ENCODE data around the gene MUC5AC.
"Not testable (repeated sequence)": the region's sequence is repeated elsewhere in the genome, so short reads cannot be mapped to it uniquely, and the experiment has no call there.

MUC5AC gene

DNA sequence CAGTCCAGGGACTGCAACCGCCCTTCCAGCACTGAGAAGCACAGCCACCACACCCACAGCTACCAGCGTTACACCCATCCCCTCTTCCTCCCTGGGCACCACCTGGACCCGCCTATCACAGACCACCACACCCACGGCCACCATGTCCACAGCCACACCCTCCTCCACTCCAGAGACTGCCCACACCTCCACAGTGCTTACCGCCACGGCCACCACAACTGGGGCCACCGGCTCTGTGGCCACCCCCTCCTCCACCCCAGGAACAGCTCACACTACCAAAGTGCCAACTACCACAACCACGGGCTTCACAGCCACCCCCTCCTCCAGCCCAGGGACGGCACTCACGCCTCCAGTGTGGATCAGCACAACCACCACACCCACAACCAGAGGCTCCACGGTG lies 85.0 kb downstream of the MUC5AC start:
- not testable (repeated sequence) for DNase-seq

DNA sequence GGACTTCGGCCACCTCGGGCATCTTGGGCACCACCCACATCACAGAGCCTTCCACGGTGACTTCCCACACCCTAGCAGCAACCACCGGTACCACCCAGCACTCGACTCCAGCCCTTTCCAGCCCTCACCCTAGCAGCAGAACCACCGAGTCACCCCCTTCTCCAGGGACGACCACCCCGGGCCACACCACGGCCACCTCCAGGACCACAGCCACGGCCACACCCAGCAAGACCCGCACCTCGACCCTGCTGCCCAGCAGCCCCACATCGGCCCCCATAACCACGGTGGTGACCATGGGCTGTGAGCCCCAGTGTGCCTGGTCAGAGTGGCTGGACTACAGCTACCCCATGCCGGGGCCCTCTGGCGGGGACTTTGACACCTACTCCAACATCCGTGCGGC lies 85.8 kb downstream of the MUC5AC start:
- not testable (repeated sequence) for DNase-seq

DNA sequence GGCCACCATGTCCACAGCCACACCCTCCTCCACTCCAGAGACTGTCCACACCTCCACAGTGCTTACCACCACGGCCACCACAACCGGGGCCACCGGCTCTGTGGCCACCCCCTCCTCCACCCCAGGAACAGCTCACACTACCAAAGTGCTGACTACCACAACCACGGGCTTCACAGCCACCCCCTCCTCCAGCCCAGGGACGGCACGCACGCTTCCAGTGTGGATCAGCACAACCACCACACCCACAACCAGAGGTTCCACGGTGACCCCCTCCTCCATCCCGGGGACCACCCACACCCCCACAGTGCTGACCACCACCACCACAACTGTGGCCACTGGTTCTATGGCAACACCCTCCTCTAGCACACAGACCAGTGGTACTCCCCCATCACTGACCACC lies 86.8 kb downstream of the MUC5AC start:
- not testable (repeated sequence) for DNase-seq

DNA sequence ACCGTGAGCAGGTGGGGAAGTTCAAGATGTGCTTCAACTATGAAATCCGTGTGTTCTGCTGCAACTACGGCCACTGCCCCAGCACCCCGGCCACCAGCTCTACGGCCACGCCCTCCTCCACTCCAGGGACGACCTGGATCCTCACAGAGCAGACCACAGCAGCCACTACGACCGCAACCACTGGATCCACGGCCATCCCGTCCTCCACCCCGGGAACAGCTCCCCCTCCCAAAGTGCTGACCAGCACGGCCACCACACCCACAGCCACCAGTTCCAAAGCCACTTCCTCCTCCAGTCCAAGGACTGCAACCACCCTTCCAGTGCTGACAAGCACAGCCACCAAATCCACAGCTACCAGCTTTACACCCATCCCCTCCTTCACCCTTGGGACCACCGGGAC lies 88.0 kb downstream of the MUC5AC start:
- not testable (repeated sequence) for DNase-seq

DNA sequence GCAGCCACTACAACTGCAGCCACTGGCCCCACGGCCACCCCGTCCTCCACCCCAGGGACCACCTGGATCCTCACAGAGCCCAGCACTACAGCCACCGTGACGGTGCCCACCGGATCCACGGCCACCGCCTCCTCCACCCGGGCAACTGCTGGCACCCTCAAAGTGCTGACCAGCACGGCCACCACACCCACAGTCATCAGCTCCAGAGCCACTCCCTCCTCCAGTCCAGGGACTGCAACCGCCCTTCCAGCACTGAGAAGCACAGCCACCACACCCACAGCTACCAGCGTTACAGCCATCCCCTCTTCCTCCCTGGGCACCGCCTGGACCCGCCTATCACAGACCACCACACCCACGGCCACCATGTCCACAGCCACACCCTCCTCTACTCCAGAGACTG lies 88.5 kb downstream of the MUC5AC start:
- not testable (repeated sequence) for DNase-seq

DNA sequence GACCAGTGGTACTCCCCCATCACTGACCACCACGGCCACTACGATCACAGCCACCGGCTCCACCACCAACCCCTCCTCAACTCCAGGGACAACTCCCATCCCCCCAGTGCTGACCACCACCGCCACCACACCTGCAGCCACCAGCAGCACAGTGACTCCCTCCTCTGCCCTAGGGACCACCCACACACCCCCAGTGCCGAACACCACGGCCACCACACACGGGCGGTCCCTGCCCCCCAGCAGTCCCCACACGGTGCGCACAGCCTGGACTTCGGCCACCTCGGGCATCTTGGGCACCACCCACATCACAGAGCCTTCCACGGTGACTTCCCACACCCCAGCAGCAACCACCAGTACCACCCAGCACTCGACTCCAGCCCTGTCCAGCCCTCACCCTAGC lies 89.3 kb downstream of the MUC5AC start:
- not testable (repeated sequence) for DNase-seq

DNA sequence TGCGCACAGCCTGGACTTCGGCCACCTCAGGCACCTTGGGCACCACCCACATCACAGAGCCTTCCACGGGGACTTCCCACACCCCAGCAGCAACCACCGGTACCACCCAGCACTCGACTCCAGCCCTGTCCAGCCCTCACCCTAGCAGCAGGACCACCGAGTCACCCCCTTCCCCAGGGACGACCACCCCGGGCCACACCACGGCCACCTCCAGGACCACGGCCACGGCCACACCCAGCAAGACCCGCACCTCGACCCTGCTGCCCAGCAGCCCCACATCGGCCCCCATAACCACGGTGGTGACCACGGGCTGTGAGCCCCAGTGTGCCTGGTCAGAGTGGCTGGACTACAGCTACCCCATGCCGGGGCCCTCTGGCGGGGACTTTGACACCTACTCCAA lies 91.2 kb downstream of the MUC5AC start:
- not testable (repeated sequence) for DNase-seq

DNA sequence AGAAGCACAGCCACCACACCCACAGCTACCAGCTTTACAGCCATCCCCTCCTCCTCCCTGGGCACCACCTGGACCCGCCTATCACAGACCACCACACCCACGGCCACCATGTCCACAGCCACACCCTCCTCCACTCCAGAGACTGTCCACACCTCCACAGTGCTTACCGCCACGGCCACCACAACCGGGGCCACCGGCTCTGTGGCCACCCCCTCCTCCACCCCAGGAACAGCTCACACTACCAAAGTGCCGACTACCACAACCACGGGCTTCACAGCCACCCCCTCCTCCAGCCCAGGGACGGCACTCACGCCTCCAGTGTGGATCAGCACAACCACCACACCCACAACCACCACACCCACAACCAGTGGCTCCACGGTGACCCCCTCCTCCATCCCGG lies 92.7 kb downstream of the MUC5AC start:
- DNase-seq = not testable (repeated sequence)
